GM19099 (cell line): ENCODE measurements around the gene TOM1L2.

Source experiments
- POLR2A ChIP-seq: IDR thresholded peaks from 3 replicates; pipeline ENCODE4 v1.6.1; 2011; ENCODE audit warnings: low read depth; ENCODE audit not compliant: insufficient read length; ENCODE audit errors: extremely low read depth

TOM1L2 gene

GRCh38 chr17:18004884-18005305 lies 32.7 kb upstream of the TOM1L2 start:
- no peak for TF ChIP-seq POLR2A

DNA sequence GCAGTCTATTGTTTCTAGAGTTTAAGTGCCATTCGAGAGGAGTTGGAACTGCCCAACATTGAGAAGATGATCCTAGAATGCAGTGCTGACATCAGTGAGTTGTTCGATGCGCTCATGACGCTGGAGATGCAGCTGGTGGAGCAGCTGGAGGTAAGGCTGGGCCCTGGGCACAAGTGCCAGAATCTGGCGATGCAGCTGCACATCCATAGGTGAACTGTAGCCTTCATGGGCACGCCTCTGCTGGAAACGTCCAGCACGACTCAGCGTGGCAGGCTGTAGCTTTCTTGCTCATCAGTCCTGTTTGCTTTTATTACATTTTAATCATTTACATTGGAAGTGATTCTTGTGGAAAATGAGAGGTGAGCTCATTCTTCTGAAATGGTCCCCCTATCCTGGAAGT lies 32.1 kb upstream of the TOM1L2 start:
- no peak for TF ChIP-seq POLR2A

DNA sequence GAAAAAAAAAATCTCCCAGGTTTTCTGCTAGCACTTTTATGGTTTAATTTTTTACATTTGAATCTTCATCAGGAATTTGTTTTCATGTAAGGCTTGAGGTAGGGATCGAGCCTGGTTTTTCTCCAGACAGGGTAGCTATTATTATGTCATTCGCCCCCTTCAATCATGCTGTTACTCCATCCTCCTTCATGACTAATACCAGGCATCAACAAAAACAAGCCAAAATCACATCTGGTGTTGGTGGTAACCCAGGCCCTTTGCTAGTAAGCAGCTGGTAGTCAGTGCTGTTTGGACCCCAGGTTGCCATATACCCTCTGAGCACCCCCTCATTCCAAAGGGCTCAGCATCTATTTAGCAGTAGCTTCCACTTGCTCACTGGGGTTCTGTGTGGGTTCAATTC lies 30.0 kb upstream of the TOM1L2 start:
- TF ChIP-seq POLR2A, result no peak

DNA sequence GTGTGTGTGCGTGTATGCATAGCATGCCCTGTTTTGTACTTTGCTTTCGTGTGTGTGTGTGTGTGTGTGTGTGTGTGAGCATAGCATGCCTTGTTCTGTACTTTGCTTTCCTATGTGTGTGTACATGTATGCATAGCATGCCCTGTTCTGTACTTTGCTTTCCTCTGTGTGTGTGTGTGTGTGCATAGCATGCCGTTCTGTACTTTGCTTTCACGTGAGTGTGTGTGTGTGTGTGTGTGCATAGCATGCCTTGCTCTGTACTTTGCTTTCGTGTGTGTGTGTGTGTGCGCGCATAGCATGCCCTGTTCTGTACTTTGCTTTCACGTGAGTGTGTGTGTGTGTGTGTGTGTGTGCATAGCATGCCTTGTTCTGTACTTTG lies 27.8 kb upstream of the TOM1L2 start:
- no peak for TF ChIP-seq POLR2A

GRCh38 chr17:17999364-18000029 lies 27.3 kb upstream of the TOM1L2 start:
- TF ChIP-seq POLR2A, result no peak

- TF ChIP-seq POLR2A, result no peak
Observed at GRCh38 chr17:17998934-17999333, 26.7 kb upstream of the TOM1L2 start.

GRCh38 chr17:17994271-17995069 lies 22.3 kb upstream of the TOM1L2 start:
- no peak for TF ChIP-seq POLR2A

DNA sequence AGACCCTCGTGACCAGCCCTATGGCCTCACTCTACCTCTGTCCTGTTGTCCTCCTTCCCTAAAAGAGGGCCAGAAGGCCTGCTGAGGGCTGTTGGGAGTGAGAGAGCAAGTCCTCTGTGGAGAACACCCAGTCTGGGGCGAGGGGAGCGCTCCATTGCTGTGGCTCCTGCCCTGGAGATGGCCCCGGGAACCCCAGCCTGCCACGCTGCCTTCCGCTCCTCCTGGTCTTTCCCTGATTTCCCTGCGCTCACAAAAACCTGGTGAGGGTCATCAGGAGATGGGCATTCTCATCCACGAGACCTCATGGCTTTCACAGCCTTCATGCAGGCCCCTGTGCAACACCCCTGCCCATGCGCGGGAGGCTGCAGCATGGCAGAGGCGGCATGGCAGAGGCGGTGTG lies 21.7 kb upstream of the TOM1L2 start:
- TF ChIP-seq POLR2A, result no peak

DNA sequence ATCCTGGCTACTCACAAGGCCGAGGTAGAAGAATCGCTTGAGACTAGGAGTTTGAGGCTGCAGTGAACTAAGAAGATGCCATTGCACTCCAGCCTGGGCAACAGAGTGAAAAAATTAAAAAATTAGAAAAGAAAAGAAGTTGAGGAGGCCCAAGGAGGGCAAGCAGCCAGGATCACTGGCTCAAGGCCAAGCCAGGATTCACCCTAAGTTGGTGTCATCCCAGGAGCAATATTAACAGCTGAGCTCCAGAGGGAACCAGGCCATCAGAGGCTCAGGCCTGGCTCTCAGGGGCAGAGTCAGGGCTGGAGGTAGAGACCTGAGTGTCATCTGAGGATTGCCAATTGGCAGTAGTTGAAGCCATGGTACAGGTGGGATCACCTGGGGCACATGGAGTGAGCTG lies 21.2 kb upstream of the TOM1L2 start:
- TF ChIP-seq POLR2A, result no peak

GRCh38 chr17:17990282-17990681 lies 18.1 kb upstream of the TOM1L2 start:
- no peak for TF ChIP-seq POLR2A

GRCh38 chr17:17989618-17990017 lies 17.4 kb upstream of the TOM1L2 start:
- no peak for TF ChIP-seq POLR2A

- no peak for TF ChIP-seq POLR2A
Observed at GRCh38 chr17:17989081-17989480, 16.9 kb upstream of the TOM1L2 start.

DNA sequence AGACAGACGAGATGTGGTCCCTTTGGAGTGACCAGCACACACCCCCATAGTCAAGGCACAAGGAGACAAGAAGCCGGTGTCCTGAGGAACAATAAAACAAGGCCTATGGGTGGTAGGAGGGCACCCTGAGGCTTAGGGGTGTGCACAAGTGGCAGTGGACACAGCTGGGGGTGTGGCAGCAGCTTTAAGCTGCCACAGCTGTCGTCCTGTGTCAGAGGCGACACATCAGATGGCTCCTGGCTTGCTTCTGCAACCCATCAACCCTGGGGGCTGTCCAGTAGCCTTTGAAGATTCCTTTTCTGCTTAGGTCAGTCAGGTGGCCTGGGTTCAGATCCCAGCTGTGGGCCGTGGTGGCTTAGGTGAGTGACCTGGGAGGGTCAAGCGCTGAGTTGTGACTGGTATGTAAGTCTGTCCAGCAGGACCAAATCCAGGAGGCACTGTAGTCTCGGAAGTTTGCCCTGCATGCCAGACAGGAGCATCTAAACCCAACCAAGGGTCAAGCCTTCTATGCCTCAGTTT lies 16.3 kb upstream of the TOM1L2 start:
- no peak for TF ChIP-seq POLR2A

DNA sequence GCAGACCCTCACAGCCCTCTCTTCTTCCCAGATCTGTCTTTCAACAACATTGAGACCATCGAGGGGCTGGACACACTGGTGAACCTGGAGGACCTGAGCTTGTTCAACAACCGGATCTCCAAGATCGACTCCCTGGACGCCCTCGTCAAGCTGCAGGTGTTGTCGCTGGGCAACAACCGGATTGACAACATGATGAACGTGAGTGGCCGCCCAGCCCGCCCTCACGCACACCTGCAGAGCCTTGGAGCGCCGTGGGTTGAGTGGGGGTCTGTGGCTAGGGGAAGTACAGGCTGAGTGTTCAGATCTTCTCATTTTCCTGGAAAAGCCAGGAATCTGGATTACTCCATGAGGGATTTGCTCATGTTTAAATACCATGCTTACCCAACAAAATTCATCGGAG lies 15.7 kb upstream of the TOM1L2 start:
- no peak for TF ChIP-seq POLR2A

- no peak for TF ChIP-seq POLR2A
Observed at GRCh38 chr17:17987187-17987896, 15.1 kb upstream of the TOM1L2 start.

- TF ChIP-seq POLR2A, result no peak
Observed at GRCh38 chr17:17985555-17985954, 13.4 kb upstream of the TOM1L2 start.
